GM15510 (cell line): ENCODE results near the gene TBXAS1.
A peak's percentile ranks its signal among the peaks of the same experiment; 100 is the strongest.

ENCODE experiments used
- POLR2A ChIP-seq: IDR thresholded peaks from 3 replicates; pipeline ENCODE4 v1.6.1; 2011; ENCODE audit warnings: borderline replicate concordance; ENCODE audit not compliant: insufficient read length; ENCODE audit errors: extremely low read depth

The TBXAS1 gene

GRCh38 chr7:139844779-139845442, 15.8 kb downstream of the TBXAS1 start:
- no peak for TF ChIP-seq POLR2A

- TF ChIP-seq POLR2A = no peak
These were observed 16.4 kb downstream of the TBXAS1 start for GRCh38 chr7:139845443-139845805.

GRCh38 chr7:139846297-139846696, 17.2 kb downstream of the TBXAS1 start:
- no peak for TF ChIP-seq POLR2A

- TF ChIP-seq POLR2A = no peak
These were observed 19.2 kb downstream of the TBXAS1 start for GRCh38 chr7:139848274-139848673.

- TF ChIP-seq POLR2A = no peak
These were observed 21.8 kb downstream of the TBXAS1 start for GRCh38 chr7:139850906-139851305.

GRCh38 chr7:139851770-139852481, 22.9 kb downstream of the TBXAS1 start:
- no peak for TF ChIP-seq POLR2A

- TF ChIP-seq POLR2A = no peak
These were observed 23.4 kb downstream of the TBXAS1 start for GRCh38 chr7:139852482-139852845.

- TF ChIP-seq POLR2A = no peak
These were observed 24.6 kb downstream of the TBXAS1 start for GRCh38 chr7:139853506-139854123.

- TF ChIP-seq POLR2A = no peak
These were observed 25.1 kb downstream of the TBXAS1 start for GRCh38 chr7:139854124-139854511.

- TF ChIP-seq POLR2A = no peak
These were observed 25.9 kb downstream of the TBXAS1 start for GRCh38 chr7:139854803-139855497.

- TF ChIP-seq POLR2A = peak; percentile 23
These were observed 26.6 kb downstream of the TBXAS1 start for GRCh38 chr7:139855498-139856270.

GRCh38 chr7:139857791-139858190, 28.7 kb downstream of the TBXAS1 start:
- TF ChIP-seq POLR2A = no peak

- TF ChIP-seq POLR2A = no peak
These were observed 31.2 kb downstream of the TBXAS1 start for GRCh38 chr7:139860090-139860775.

- TF ChIP-seq POLR2A = no peak
These were observed 32.7 kb downstream of the TBXAS1 start for GRCh38 chr7:139861803-139862202.
